Bone marrow (tissue), 2 donors: ENCODE results near the gene CTDSPL.
"Not testable (repeated sequence)": the region's sequence is repeated elsewhere in the genome, so short reads cannot be mapped to it uniquely, and the experiment has no call there.

Experiments used
- DNase-seq, 2 donors: peaks; one replicate each; lab custom pipeline; 2025; lab: John Stamatoyannopoulos, UW

CTDSPL gene

GRCh38 chr3:37968813-37969595 is 107.3 kb downstream of the CTDSPL start:
- DNase-seq: no peak

- no peak for DNase-seq
Measured at GRCh38 chr3:37969596-37970100, 108.0 kb downstream of the CTDSPL start.

- no peak for DNase-seq
Measured at GRCh38 chr3:37970802-37971201, 109.1 kb downstream of the CTDSPL start.

GRCh38 chr3:37971467-37971866 is 109.8 kb downstream of the CTDSPL start:
- no peak for DNase-seq

DNA sequence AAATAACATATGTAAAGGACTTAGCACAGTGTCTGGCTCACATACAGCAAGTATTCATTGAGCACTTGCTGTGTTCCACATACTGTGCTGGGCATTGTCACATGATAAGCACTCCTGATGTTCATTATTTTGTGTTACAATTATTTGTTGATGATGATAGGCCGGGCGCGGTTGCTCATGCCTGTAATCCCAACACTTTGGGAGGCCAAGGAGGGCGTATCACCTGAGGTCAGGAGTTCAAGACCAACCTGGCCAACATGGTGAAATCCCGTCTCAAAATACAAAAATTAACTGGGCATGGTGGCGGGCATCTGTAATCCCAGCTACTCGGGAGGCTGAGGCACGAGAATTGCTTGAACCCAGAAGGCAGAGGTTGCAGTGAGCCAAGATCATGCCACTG is 110.4 kb downstream of the CTDSPL start:
- DNase-seq: not testable (repeated sequence)

GRCh38 chr3:37973246-37974054 is 111.8 kb downstream of the CTDSPL start:
- no peak for DNase-seq

GRCh38 chr3:37974121-37975083 is 112.7 kb downstream of the CTDSPL start:
- peak; percentile 32 to 67 for DNase-seq

GRCh38 chr3:37979541-37980461 is 118.1 kb downstream of the CTDSPL start:
- DNase-seq: no peak

GRCh38 chr3:37980462-37981347 is 119.0 kb downstream of the CTDSPL start:
- no peak for DNase-seq

- DNase-seq: no peak
Measured at GRCh38 chr3:37981348-37981664, 119.6 kb downstream of the CTDSPL start.

- no peak for DNase-seq
Measured at GRCh38 chr3:37982331-37982730, 120.7 kb downstream of the CTDSPL start.

GRCh38 chr3:37984051-37984450 is 122.4 kb downstream of the CTDSPL start:
- DNase-seq: no peak

DNA sequence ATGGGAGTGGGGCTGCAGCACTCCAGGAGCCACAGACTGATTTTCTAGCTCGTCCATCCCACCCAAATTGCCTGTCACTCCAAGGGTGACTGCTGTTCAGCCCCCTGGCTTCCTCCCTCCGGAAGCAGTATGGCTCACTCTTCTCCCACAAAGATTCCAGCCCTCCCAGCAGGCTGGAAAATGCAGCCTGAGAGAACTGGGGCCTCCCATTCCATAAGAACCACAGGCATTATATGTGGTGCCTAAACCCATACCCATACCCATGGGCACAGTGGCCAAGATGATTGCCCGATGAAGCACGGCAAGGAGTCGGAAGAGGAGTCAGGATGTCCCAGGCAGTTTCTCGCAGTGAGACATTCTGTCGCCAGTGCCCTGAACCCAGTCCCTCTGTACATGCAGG is 122.9 kb downstream of the CTDSPL start:
- no peak for DNase-seq

- DNase-seq: no peak
Measured at GRCh38 chr3:37985637-37986320, 124.1 kb downstream of the CTDSPL start.

- DNase-seq: no peak
Measured at GRCh38 chr3:37986479-37987314, 125.0 kb downstream of the CTDSPL start.

- DNase-seq: no peak
Measured at GRCh38 chr3:37987315-37987697, 125.6 kb downstream of the CTDSPL start.

GRCh38 chr3:37987751-37988179 is 126.1 kb downstream of the CTDSPL start:
- no peak for DNase-seq

DNA sequence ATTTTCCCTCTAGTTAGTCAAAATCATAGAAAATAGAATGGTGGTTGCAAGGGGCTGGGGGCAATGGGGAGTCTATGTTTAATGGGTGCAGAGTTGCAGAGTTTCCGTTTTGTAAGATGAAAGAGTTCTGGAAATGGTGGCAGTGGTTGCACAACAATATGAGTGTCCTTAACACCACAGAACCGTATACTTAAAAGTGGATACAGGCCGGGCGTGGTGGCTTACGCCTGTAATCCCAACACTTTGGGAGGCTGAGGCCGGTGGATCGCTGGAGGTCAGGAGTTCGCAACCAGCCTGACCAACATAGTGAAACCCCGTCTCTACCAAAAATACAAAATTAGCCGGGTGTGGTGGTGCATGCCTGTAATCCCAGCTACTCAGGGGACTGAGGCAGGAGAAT is 126.7 kb downstream of the CTDSPL start:
- DNase-seq: not testable (repeated sequence)
